Fibroblast of pulmonary artery (primary cell): ENCODE measurements around the gene HAP1.

Source experiments
- DNase-seq: peaks from one replicate; pipeline ENCODE4 v3.0.0-alpha.2; 2010; ENCODE audit warnings: low read depth
- H3K4me3 ChIP-seq: replicated peaks from 2 replicates; pipeline ENCODE4 v1.5.1; 2011; ENCODE audit warnings: low read depth, mild to moderate bottlenecking, control low read depth, low read length, moderate library complexity
- TF ChIP-seq, protein P1 (sequence below): IDR thresholded peaks from 2 replicates; pipeline ENCODE4 v1.5.1; 2011; ENCODE audit warnings: mild to moderate bottlenecking, control low read depth, low read length, inconsistent platforms; ENCODE audit errors: missing control alignments

Gene HAP1

DNA sequence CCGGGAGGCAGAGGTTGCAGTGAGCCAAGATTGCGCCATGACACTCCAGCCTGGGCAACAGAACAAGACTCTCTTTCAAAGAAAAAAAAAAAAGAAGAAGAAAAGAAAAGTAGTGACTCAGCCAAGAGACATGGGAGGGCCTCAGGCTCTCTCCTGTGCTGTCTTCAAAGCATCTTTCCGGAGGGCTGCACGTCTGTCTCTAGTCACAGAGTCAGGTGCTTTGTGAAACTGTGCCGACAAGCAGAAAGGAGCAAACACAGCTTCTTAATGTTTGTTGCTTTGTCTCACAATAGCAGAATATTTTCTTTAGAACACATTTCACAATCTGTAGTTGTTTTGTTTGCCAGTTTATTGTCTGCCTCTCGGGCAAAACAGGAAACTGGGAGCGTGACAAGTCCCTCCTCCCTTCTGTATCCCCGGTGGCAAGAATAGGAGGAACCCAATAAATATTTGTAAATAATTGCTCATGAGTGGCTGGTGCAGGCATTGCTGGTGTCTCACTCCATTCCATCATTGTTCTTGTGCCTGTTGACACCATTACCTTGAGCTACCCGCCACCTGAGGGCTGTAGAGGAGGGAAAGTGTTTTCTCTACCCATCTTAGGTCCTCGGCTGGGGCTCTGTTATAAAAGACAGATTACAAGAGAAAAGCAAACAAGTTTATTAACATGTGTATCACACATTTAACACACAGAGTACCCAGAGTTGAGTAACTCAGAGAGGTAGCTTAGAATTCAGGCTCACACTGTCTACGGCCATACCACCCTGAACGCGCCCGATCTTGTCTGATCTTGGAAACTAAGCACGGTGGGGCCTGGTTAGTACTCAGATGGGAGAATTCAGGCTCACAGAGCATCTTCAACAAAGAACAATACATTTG is 16.8 kb downstream of the HAP1 start:
- H3K4me3 ChIP-seq: no peak overlapping the region
- peak; percentile 65 for DNase-seq

DNA sequence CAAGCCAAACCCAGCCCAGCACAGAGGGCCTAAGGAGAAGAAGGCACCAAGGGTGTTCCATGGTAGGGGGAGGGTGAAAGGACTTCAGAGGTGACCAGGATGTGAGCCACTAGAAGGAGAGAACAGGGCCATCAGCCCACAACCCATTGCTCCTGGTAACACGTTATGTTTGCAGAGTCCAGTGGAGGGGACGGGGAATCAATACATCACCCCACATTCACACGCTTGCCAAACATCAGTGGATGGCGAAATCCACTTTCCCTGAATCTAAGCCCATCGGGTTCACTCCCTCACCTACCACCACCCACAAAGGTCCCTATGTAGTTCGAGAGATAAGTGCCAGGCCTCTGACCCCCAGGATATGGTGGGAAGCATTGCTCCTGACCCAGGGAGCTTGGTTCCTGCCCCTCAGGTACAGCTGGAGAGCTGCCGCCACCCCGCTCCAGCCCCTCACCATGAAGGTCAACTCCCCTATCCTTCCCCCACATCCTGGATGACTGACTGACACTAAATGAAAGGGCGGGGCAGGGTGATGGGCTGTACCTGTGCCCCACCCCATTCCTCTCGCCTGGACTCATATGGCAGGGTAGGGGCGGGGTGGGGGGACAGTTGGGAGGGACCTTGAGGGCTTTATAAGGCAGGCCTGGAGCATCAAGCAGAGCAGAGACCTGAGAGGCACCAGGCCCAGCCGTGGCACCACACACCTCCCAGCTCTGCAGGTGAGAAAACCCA is 22.6 kb downstream of the HAP1 start, which contains the start of gene GAST:
Gene GAST, plus strand, starts transcription at position 663 of the 732 bp plus-strand sequence. CDS start 3,106 bp downstream, outside the sequence.
- TF ChIP-seq, protein P1, sequence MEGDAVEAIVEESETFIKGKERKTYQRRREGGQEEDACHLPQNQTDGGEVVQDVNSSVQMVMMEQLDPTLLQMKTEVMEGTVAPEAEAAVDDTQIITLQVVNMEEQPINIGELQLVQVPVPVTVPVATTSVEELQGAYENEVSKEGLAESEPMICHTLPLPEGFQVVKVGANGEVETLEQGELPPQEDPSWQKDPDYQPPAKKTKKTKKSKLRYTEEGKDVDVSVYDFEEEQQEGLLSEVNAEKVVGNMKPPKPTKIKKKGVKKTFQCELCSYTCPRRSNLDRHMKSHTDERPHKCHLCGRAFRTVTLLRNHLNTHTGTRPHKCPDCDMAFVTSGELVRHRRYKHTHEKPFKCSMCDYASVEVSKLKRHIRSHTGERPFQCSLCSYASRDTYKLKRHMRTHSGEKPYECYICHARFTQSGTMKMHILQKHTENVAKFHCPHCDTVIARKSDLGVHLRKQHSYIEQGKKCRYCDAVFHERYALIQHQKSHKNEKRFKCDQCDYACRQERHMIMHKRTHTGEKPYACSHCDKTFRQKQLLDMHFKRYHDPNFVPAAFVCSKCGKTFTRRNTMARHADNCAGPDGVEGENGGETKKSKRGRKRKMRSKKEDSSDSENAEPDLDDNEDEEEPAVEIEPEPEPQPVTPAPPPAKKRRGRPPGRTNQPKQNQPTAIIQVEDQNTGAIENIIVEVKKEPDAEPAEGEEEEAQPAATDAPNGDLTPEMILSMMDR: no peak
- H3K4me3 ChIP-seq: no peak within 1 kb of the TSS
- DNase-seq: no peak

More for the DNA sequence above, 16.8 kb downstream of the HAP1 start:
- TF ChIP-seq, protein P1: no peak

DNA sequence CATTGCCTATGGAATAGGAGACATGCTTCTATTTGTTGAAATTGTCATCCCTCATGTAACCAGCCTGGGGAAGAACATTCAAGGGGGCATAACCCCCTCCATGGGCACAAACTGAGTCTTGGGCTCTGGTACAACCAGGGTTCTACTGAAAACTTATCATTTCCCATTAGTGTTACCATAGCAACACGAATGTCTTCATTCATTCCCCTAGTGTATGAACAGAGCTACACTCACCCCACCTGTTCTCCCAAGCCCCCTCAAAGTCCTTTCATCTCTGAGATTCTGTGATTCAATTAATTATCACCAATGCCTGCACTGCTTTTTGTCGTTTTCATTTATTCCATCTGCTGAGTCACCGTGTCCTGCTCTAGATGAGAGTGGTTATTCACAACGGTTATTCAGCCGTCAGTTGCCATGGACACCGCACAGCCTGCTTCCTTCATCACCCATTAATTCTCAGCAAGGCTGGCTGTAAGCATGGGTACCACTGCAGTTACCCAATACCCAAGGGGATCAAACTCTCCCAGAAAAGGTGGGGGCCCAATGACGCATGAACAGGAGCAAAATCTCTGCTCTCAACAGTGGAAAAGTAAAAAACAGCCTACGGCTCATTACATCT is 23.9 kb downstream of the HAP1 start:
- TF ChIP-seq, protein P1: no peak
- peak; percentile 71 for DNase-seq
- no peak overlapping the region for H3K4me3 ChIP-seq

DNA sequence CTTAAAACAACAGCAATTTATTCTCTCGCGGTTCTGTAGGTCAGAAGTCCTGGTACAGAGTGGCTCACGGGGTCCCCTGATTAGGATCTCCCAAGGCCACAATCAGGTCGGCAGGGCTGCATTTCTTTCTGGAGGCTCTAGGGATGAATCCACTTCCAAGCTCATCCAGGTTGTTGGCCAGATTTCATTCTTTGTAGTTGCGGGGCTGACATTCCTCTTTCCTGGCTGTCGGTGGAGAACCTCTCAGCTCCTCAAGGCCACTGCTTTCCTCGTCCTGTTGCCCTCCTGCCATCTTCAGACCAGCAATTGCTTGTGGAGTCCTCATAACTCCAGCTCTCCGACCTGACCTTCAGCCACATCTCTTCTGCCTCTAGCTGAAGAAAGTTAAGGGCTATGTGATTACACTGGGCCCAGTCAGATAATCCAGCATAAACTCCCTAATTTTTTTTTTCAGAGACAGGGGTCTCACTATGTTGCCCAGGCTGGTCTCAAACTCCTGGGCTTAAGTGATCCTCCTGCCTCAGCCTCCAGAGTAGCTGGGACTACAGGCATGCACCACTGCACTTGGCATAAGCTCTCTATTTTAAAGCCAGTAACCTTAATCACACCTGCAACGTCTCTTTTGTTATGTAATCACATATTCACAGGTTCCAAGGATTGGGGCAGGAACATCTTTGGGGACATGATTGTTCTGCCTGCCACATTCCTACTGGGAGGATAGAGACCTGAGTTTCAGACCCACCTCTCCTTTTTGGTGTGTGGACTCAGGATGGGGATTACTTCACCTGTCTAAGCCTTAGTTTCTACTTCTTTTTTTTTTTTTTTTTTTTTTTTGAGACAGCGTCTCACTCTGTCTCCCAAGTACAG is 26.4 kb downstream of the HAP1 start:
- TF ChIP-seq, protein P1: no peak
- H3K4me3 ChIP-seq: no peak overlapping the region
- DNase-seq: no peak

DNA sequence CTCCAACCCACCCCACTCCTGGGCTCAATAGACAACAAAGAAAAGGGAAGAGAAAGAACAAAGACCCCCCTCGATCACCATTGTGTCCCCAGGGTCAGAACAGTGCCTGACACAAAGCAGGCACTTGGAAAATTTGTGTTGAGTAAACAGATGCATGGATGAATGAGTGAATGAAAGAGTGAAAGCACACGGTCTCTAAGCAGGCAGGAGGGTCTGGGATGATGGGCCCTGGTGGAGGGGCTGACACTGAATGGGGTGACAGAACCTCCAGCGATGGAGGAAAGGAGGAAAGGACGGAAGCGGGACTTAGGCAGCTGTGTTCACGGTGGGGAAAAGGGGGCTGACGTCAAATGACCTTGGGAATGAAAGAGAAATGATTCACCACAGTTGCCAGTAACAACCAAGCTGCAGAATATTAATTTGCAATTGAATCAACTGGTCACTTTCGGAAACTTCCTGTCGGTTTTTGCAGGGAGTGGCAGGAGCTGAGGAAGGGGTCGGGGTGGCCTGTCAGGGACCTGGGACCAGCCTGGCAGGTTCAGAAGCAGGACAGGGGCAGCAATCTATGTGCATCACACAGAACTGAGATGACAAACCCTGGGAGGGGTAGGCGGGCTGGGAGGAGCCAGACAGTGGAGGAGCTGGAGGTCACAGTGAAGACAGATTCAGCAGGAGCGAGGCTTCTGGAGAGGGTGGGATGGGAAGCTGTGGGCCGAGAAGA is 29.0 kb downstream of the HAP1 start:
- peak; percentile 61 for DNase-seq
- TF ChIP-seq, protein P1: no peak
- no peak overlapping the region for H3K4me3 ChIP-seq
